ENCODE results near the gene HMGN1. TPM values are rescaled to one million over a fixed set of nuclear protein-coding genes. Genes with fewer than 3 reads are reported as not detected.
"Not testable (repeated sequence)": the region's sequence is repeated elsewhere in the genome, so short reads cannot be mapped to it uniquely, and the experiment has no call there.

HMGN1 gene
- total and polyA plus RNA-seq, 2 experiments from 2014 or later, result 282 to 371 TPM

GRCh38 chr21:39373634-39374033 is 24.7 kb upstream of the HMGN1 start:
- H3K9me2 ChIP-seq (replicated peaks; ENCODE audit: insufficient read depth), result no peaks in the 10 kb centered on the region
- no peaks in the 10 kb centered on the region for H3K9me3 ChIP-seq (ENCODE audit: low read depth)
- H3K79me2 ChIP-seq, result no peaks in the 10 kb centered on the region
- no peaks in the 10 kb centered on the region for H3K4me1 ChIP-seq (ENCODE audit: insufficient read depth)
- TF ChIP-seq EZH2phosphoT487 (IDR thresholded peaks at IDR 0.05; ENCODE audit: low read depth, severe bottlenecking, unreplicated experiment), result no peak
- TF ChIP-seq CTCF (IDR thresholded peaks at IDR 0.05; ENCODE audit: poor library complexity), result peak; percentile 36
- H3K4me3 ChIP-seq, result no peak overlapping the region
- H2AFZ ChIP-seq, result no peak overlapping the region
- DNase-seq (ENCODE audit: low spot score), result peak; percentile 69
- WGBS (ENCODE audit: low lambda C conversion rate, missing lambda C conversion rate), result 19% methylated on average over 5 of the region's 5 CpGs
- H3K36me3 ChIP-seq (replicated peaks; ENCODE audit: insufficient read depth, low read depth), result no peaks in the 10 kb centered on the region
- H3K27me3 ChIP-seq, result no peaks in the 10 kb centered on the region
- no peaks in the 10 kb centered on the region for H4K20me1 ChIP-seq (ENCODE audit: insufficient read depth, poor library complexity, severe bottlenecking)
- H3K27ac ChIP-seq, result no peak overlapping the region
- no peak overlapping the region for H3K4me2 ChIP-seq

- H4K20me1 ChIP-seq (ENCODE audit: insufficient read depth, poor library complexity, severe bottlenecking); H3K9me3 ChIP-seq (ENCODE audit: low read depth); H2AFZ ChIP-seq; H3K9me2 ChIP-seq (replicated peaks; ENCODE audit: insufficient read depth); H3K4me3 ChIP-seq; H3K36me3 ChIP-seq (replicated peaks; ENCODE audit: insufficient read depth, low read depth); DNase-seq (ENCODE audit: low spot score); H3K79me2 ChIP-seq; H3K4me1 ChIP-seq (ENCODE audit: insufficient read depth); H3K27me3 ChIP-seq: not testable (repeated sequence)
- 88% methylated on average over 7 of the region's 7 CpGs for WGBS (ENCODE audit: low lambda C conversion rate, missing lambda C conversion rate)
- peak overlapping the region; percentile 46 for H3K4me2 ChIP-seq
- H3K27ac ChIP-seq, result peak overlapping the region; percentile 31
These were observed 21.0 kb upstream of the HMGN1 start for GRCh38 chr21:39369896-39370288.

GRCh38 chr21:39367783-39368182 is 18.9 kb upstream of the HMGN1 start:
- TF ChIP-seq CTCF (IDR thresholded peaks at IDR 0.05; ENCODE audit: poor library complexity) (no peak), EZH2 (IDR thresholded peaks at IDR 0.05; ENCODE audit: borderline replicate concordance) (no peak), EZH2phosphoT487 (IDR thresholded peaks at IDR 0.05; ENCODE audit: low read depth, severe bottlenecking, unreplicated experiment) (no peak)
- Histone ChIP-seq H4K20me1 (ENCODE audit: insufficient read depth, poor library complexity, severe bottlenecking) (no peaks in the 10 kb centered on the region), H3K27ac (no peak overlapping the region), H3K36me3 (replicated peaks; ENCODE audit: insufficient read depth, low read depth) (no peaks in the 10 kb centered on the region), H3K79me2 (no peaks in the 10 kb centered on the region), H2AFZ (no peak overlapping the region), H3K4me1 (ENCODE audit: insufficient read depth) (no peaks in the 10 kb centered on the region), H3K4me2 (no peak overlapping the region), H3K9me2 (replicated peaks; ENCODE audit: insufficient read depth) (no peaks in the 10 kb centered on the region), H3K9me3 (ENCODE audit: low read depth) (no peaks in the 10 kb centered on the region), H3K27me3 (no peaks in the 10 kb centered on the region), H3K4me3 (no peak overlapping the region)
- 86% methylated on average over 2 of the region's 2 CpGs for WGBS (ENCODE audit: low lambda C conversion rate, missing lambda C conversion rate)
- no peak for DNase-seq (ENCODE audit: low spot score)

- WGBS (ENCODE audit: low lambda C conversion rate, missing lambda C conversion rate), result 96% methylated on average over 4 of the region's 4 CpGs
These were observed 17.7 kb upstream of the HMGN1 start for GRCh38 chr21:39366563-39366962.

More at GRCh38 chr21:39366563-39366962, 17.7 kb upstream of the HMGN1 start:
- no peak overlapping the region for H2AFZ ChIP-seq
- H3K9me2 ChIP-seq (replicated peaks; ENCODE audit: insufficient read depth), result no peaks in the 10 kb centered on the region
- H3K36me3 ChIP-seq (replicated peaks; ENCODE audit: insufficient read depth, low read depth), result no peaks in the 10 kb centered on the region
- TF ChIP-seq EZH2 (IDR thresholded peaks at IDR 0.05; ENCODE audit: borderline replicate concordance) (no peak), CTCF (IDR thresholded peaks at IDR 0.05; ENCODE audit: poor library complexity) (no peak), EZH2phosphoT487 (IDR thresholded peaks at IDR 0.05; ENCODE audit: low read depth, severe bottlenecking, unreplicated experiment) (no peak)
- H4K20me1 ChIP-seq (ENCODE audit: insufficient read depth, poor library complexity, severe bottlenecking), result no peaks in the 10 kb centered on the region
- H3K4me1 ChIP-seq (ENCODE audit: insufficient read depth), result no peaks in the 10 kb centered on the region
- no peak overlapping the region for H3K4me3 ChIP-seq
- DNase-seq (ENCODE audit: low spot score), result no peak
- no peaks in the 10 kb centered on the region for H3K79me2 ChIP-seq
- no peak overlapping the region for H3K27ac ChIP-seq
- no peak overlapping the region for H3K4me2 ChIP-seq
- H3K27me3 ChIP-seq, result no peaks in the 10 kb centered on the region
- no peaks in the 10 kb centered on the region for H3K9me3 ChIP-seq (ENCODE audit: low read depth)
